Measurements from ENCODE around the gene NEDD4L. TPM values are rescaled to one million over a fixed set of nuclear protein-coding genes. Genes with fewer than 3 reads are reported as not detected.
"Not testable (repeated sequence)": the region's sequence is repeated elsewhere in the genome, so short reads cannot be mapped to it uniquely, and the experiment has no call there.

The NEDD4L gene
- total RNA-seq, 2 experiments from 2014 or later, result 3.7 to 4.2 TPM

DNA sequence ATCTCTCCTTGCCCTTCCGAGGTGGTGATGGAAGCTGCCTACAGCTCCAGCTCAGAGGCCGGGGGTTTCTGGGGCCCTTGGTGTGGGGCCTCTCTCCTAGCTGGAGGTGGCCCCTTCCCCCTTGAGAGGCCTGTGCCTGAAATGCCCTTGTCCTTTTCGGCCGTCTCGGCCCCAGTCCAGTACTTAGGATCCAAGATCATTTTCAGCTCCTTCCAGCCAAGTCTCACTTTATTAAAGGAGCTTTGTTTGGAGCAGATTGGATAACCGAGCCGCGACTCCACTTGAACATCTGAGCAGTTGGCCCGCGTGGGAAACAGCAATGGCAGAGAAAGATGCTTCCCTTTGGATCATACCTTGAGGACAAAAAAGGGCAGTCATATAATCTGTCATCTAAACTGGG, 125.0 kb downstream of the NEDD4L start:
- CTCF ChIA-PET, result no interaction called here

DNA sequence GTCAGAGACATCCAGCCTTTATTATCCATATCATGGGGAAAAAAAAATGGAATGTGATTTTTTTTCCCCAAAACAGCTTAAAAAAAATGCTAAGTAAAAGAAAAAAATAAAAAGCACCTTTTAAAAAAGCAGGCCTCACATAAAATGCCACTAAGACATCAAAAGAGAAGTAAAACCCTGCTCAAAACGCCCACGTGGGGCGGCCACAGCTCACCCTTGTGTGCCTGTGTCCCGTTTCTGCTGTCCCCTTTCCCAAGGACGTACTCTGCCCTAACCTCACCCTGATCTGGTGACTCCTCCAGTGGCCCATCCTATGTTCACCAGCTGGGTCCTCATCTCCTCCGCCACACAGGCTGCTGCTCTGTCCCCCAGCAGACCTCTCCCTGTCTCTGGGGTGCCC, 125.4 kb downstream of the NEDD4L start:
- CTCF ChIA-PET, result no interaction called here

More for the DNA sequence above, 125.0 kb downstream of the NEDD4L start:
- POLR2A ChIA-PET, result no interaction called here

DNA sequence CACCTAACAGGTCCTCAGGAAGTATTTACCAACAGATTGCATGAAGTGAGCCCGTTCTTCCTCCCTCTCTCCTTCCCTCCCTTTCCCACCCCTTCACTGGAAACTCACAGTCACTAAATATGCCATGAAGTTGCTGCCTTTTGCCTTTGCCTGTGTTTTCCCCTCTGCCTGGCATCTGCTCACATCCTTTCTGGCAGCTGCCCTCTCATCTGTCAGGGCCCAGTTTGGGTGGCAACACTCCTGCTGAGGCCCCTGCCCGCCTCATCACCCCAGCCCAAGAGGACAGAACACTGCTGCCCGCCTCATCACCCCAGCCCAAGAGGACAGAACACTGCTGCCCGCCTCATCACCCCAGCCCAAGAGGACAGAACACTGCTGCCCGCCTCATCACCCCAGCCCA, 126.0 kb downstream of the NEDD4L start:
- POLR2A ChIA-PET, CTCF ChIA-PET: not testable (repeated sequence)

More for the DNA sequence above, 125.4 kb downstream of the NEDD4L start:
- POLR2A ChIA-PET, result no interaction called here

DNA sequence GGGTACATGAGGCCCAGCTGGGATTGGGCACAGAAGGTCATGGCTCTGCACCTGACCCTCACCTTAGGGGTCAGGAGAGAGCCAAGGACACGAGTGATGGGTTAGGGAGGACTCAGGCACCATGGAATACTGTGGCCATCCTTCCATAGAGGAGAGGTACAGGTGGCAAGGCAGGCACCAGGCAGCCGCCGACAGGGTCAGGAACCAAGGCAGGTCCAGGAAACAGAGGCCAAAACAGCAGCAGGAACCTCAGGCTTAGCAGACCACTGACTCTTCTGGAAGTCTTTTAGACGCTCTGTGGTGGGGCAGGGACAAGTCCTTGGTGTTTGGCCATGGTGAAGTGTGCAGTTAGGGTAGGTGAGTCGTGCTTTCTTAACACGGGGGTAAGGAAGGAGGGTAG, 128.0 kb downstream of the NEDD4L start:
- POLR2A ChIA-PET, result no interaction called here

DNA sequence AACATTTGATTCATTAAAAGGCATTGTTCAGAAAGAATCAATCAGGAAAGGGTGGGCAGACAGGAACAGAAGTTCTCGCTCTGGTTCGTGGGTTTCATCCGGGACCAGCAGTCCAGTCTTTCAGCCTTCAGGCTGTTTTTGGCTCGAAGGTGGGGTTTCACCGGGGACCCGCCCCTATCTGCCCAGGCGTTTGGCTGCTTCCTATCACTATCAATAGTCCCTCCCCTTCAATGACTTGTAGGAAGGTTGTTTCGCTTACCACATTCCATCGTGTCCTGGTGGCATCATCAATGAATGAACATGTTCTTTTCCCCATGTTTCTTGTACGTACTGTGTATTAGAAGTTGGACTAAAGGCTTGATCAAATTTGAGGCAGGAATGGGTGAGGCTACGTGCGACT, 130.3 kb downstream of the NEDD4L start:
- CTCF ChIA-PET, result no interaction called here
- POLR2A ChIA-PET, result no interaction called here

More for the DNA sequence above, 128.0 kb downstream of the NEDD4L start:
- CTCF ChIA-PET, result interaction anchor here (1.3 kb wide), 1 partner anchor 9 kb away, joined by 4 read pairs; no protein-coding TSS in a partner anchor

DNA sequence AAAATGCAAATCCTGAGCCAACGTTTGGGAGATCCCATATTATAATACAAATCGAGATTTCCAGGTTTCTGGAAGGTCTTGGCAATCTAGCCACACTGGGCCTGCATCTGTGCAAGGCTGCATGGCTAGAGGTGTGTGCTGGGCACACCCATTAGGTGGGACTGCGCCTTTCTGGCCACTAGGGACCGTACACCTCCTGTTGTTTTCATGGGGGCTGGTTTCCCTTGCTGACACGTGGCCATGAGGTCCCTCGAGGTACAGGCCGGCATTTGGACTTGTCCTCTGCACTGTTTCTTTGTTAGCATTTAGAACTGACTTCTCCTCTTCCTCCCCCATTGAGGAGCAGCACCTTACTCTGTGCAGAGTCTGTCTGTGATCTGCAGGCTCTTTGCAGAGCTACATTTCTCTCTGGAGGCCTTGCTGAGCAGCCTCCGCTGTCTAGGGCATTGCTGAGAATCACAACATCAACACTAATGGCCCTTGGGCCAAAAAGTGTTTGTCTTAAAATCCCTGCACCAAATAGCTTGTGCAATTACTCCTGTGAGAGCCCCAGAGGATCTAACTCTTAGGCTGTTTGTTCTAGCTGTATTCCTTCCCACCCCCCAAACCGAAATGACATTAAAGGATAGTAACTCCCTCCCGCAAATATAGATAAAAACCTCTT, 131.2 kb downstream of the NEDD4L start:
- ChIA-PET POLR2A (no interaction called here), CTCF (no interaction called here)

DNA sequence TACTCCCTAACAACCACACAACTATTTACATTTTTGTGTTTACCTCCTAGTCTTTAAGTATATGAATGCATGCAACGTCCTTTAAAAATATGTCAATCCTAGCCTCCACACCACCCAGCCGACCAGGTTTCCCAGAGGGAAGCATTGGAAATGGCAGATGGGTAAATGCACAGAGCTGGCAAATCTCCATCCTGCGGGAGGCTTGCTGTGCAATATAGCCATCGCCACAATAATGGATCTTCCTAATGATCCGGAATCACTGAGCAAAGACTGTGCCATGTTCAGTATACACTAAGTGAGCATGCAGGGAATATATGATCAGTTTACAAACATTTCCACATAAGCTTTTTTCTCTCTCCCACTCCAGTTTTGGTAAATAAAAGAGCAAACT, 131.8 kb downstream of the NEDD4L start:
- ChIA-PET CTCF (no interaction called here), POLR2A (no interaction called here)

DNA sequence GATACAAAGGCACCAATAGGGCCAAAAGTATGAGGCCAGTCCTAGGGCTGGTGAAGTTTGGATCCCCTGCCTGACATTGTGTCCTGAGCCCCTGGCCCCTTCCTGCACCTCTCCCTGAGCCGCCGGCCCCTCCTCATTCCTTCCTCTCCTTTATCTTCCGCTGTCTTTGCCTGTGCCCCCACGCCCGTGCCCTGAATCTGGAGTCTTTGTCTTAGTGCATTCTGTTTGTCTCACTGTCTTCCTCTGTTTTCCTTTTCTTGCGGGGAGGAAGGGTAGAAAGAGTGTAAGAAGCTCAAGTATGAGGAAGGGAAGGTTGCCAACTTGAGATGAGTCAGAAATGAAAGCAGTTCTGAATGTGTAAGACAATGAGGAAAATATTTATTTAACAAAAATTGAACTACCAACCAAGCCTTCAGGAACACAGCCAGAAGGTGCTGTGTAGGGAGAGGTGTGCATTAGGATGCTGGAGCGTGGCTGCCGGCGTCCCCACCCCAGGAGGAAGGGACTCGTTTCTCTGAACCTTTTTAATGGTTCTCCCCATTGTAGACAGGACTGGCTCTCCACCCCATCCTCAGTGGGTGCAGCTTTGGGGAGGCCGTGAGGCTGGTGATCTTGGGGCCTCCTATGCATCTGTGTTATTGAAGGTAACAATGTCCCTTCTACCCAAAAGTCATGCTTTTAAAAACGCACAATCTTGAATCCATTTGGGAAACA, 133.1 kb downstream of the NEDD4L start:
- POLR2A ChIA-PET, result no interaction called here
- CTCF ChIA-PET, result no interaction called here

DNA sequence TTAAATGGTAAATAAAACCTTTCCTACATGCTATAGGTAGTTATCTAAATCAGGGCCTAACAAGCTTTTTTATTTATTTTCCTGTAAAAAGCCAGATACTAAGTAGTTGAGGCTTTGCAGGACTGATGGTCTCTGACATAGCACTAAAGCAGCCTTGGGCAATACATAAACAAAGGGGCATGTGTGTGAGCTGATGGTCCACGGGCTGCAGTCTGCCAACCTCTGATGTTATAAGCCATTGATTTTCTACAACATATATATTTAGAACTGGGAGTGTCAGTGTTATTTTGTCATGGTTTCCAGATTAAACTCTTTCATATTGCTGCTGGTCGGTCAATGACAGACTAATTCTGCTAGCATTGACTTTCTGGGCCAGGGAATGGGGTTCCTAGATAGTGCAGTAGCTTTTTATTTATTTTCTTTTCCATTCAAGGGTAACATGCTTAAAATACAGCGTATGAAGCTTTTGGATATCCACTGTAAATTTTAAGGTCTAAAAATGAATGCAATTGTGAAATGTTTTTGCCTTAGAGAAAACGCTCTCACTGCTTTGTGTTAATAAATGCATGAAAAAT, 134.0 kb downstream of the NEDD4L start:
- CTCF ChIA-PET, result interaction anchor here (1.4 kb wide), 1 partner anchor 48 kb away, joined by 4 read pairs; no protein-coding TSS in a partner anchor
- POLR2A ChIA-PET, result no interaction called here

DNA sequence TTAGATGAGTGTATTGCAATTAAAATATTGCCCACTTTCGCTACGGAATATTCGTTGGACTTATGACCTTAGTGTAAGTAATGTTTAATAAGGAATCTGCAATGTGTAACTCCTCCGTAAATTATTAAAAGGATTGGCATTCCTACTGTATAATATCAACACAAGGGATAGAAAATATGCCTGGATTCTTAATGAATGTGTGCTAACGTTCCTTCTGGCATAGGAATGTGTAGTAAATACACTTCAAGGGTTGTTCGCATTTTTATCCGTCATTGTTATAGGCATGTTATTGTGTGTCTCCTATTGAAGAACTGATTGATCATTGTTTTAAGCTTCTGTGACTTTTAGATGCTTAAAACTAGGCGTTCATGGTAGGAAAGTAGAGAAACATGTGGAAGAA, 134.5 kb downstream of the NEDD4L start:
- ChIA-PET POLR2A (no interaction called here), CTCF (interaction anchor here (1.4 kb wide), 1 partner anchor 48 kb away, joined by 4 read pairs; no protein-coding TSS in a partner anchor)

DNA sequence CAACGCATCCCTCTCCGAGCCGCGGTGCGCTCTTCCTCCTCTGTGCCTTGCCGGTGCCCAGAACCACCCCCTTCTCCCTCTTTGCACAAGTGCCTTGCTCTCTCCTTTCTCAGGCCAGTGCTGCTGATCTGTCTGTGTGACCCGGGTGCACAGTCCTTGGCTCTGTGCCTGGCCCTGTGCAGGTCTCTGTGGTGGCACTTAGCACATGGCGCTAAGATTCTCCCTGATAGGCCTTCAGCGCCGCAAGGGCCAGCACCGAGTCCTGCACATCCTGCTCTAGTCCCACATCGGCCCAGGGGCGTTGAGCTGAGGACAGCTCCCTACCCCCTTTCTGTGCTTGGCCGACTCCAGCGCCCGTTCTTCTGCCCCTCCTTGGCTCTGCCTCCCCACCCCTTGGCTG, 136.1 kb downstream of the NEDD4L start:
- ChIA-PET CTCF (no interaction called here), POLR2A (no interaction called here)

DNA sequence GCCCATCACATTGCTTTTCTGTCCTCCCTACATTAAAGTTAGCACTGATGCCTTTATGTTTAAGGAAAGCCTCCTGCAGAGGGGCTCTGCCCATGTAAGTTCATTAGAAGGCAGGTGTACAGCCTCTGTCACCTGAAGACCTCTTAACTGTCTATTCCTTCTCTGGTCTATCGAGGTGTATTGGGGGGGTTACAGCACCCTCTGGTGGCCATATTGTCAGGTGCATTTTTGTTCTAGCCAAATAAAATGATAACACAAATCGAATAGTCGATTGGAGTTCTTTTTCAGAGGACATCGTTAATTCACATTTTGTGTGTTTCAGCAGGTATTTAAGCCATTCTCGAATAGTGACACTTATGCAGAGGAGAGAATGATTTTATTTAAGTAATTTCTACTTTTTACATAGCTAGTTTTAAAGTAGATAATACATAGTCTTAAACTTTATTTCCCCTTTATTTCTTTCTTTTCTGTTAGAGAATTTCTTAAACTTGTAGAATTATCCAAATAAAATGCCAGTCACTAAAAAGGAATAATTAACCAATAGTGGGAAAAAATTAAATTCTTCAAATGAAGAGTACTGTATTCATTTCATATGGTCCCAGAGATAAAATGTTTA, 136.8 kb downstream of the NEDD4L start:
- ChIA-PET POLR2A (no interaction called here), CTCF (interaction anchor here (0.8 to 1.3 kb wide), 2 partner anchors 9 to 137 kb away, joined by 4 read pairs; partner anchors contain the start of gene NEDD4L)

DNA sequence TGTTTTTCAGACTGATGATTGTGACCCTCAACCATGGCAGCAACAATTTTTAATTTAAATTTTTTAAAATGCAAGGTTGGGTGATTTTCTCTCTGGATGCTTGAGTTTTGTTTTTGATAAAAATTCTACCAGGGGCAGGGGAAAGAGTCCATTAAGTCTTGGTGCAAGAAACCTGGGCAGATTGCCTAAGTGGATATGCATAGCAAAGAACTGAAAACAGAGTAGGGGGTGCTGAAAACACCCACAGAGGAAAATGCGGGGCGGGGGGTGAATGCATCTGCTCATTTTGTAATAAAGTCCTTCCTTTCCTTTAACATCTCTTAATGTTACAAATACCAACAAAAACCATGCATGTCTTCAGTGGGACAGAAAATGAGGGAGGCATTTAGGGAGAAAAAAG, 138.0 kb downstream of the NEDD4L start:
- ChIA-PET CTCF (no interaction called here), POLR2A (no interaction called here)

DNA sequence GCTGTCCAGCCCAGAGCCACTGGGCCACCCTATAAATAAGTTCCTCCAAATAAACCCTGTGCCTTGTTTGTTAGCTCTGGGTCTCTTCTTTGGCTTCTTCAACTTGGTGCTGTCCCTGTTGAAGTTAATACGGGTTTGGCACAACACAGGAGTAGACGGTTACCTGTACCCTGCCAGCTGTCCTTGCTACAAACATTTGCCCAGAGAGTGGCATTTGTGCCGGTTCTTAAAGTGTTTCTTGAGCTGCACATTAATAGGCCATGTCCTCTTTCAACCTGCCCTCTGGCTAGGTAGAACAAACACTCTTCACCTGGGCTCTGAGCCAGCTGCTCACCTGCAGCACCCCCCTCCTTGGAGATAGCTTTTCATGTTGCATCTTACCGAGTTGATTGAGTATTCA, 139.2 kb downstream of the NEDD4L start:
- ChIA-PET POLR2A (no interaction called here), CTCF (no interaction called here)

DNA sequence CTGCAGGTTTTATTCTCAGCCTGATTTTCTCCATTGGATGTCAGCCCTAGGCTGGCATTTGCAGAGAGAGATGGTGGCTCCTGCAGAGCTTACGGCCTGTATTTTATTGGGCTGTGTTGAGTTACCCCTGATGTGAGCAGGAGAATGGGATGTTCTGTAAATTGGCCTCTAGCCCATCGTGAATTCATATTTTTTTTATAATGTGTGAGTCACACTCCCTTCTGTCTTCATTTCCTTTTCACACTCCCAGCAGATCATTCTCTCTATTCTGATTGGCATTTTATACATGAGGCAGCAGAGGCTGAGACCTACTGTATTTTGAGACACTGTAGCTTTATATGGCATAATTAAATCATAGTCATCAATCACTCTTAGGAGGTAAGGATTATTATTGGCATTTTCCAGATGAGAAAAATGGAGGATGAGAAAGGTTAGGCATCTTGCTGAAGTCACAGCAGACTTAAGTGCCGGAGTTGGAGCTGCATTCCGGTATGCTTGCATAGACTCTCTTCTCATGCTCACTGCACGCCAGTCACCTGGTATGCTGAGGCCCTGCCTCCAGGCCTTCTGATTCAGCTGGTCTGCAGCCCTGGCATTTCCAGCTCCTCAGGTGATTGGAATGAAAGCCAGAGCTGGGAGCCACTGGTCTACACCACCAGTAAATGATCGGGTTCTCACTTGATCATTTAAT, 142.4 kb downstream of the NEDD4L start:
- ChIA-PET POLR2A (no interaction called here), CTCF (no interaction called here)

DNA sequence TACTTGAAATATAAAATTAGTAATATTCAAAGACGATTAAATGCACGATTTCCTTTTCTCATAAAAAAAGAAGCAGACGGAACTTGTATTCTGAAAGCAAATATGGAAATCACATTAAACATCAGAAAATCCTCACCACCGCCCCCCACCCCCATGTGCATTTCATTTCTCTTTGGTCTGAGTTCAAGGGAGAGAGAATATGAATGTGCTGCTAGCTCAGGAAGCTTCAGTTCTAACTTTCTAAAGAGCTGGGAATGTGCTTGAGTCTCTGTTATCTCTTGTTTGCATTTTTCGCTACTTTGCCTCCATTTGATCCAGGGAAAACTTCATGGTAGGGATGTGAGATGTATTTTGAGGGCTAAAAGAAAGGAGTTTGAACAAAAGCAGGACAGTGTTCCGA, 143.6 kb downstream of the NEDD4L start:
- CTCF ChIA-PET, result no interaction called here
- POLR2A ChIA-PET, result no interaction called here

DNA sequence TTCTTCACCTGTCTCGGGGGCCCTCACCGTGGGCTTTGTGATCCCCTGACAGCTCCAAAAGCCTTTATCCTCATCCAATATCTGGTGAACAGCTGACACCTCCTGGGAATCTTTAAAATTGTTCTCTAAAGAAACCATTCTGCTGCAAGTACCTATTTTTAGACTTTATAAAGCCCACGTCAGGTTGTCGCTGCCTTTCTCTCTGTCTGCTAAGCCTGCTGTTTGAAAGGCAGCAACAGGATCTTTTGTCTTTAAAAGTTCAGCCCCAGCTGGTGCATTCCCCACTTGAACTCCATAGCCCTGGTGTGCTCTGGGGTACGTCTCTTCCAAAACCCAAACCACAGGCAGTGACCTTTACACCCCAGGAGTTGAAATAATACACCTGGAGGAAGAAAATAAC, 145.0 kb downstream of the NEDD4L start:
- POLR2A ChIA-PET, result no interaction called here
- CTCF ChIA-PET, result no interaction called here

DNA sequence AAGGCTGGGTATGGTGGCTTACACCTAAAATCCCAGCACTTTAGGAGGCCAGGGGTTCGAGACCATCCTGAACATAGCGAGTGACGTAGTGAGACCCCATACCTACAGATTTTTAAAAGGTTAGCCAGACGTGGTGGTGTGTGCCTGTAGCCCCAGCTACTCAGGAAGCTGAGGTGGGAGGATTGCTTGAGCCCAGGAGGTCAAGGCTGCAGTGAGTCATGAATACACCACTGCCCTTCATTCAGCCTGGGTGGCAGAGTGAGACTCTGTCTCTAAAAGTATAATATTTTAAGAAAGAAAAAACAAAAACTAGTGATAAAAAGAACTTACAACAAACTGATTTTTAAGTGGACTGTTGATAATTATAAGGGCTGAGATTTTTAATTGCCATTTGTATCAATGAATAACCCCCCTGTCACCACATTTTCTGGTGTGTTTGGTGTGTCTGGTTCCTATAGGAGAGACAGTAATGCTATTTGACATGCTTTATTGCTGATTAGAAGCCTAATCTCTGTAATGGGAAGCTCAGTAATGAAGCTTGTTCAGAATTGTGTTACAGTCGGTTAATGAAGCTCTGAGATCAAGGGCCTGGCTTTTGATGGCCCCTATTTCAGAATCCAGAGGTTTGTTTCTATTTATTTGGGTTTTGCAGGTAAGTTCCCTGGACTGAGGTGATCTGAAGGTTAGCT, 147.0 kb downstream of the NEDD4L start:
- POLR2A ChIA-PET, result no interaction called here
- CTCF ChIA-PET, result no interaction called here

DNA sequence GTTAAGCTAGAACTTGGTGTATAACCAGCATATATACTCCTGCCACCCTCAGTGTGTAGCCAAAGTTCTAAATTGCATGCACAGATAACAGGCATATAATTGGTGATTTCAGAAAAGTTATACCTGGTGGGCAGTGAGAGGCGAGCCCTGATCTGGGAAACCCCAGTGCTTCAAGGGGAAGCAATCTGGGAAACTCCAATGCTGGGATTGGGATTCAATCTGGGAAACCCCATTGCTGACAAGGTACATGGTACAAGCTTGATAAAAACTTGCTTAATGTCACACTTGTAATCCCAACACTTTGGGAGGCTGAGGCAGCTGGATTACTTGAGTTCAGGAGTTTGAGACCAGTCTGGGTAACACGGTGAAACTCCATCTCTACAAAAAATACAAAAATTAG, 147.6 kb downstream of the NEDD4L start:
- ChIA-PET CTCF (no interaction called here), POLR2A (no interaction called here)

DNA sequence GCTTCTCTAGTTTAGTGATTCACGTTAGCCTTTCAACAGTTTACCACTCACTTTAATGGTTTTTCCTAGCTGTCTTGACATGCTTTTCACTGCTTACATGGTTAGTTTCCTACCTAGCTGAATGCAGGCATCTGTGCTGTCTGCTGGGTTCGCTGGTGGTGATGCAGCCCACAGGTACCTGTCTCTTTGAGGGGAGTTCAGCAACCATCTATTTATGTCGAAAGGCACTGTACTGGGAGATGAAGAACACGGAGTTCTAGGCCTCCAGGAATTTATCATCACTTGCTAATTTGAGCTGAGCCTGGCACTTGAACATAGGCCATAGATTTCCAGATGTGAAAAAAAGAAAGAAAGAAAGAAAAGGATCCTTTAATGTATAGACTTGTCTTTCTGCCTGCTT, 148.5 kb downstream of the NEDD4L start:
- ChIA-PET POLR2A (no interaction called here), CTCF (no interaction called here)

All from activated CD8-positive, alpha-beta memory T cell treated with anti-CD3 and anti-CD28 coated beads for 36 hours (primary cell).